Subcutaneous adipose tissue (tissue), 4 donors: ENCODE results near the gene FSTL4. TPM values are rescaled to one million over a fixed set of nuclear protein-coding genes. Genes with fewer than 3 reads are reported as not detected.

ENCODE experiments used
- total RNA-seq, 4 donors: library from RNA; depleted of rRNA; stranded (reverse); fragments of >200 nt; gene quantifications; one replicate each; pipeline ENCODE4 v1.1.0, GENCODE V29; 2016
- TF ChIP-seq, protein P1 (sequence below): fragments of 450-650 bp; IDR thresholded peaks from one replicate; pipeline ENCODE4 v1.5.1; 2016; ENCODE audit warnings: low read depth, mild to moderate bottlenecking, control low read depth, antibody characterized with exemption, moderate library complexity

FSTL4 gene
- total RNA-seq, 4 donors from 2014 or later, result not detected

DNA sequence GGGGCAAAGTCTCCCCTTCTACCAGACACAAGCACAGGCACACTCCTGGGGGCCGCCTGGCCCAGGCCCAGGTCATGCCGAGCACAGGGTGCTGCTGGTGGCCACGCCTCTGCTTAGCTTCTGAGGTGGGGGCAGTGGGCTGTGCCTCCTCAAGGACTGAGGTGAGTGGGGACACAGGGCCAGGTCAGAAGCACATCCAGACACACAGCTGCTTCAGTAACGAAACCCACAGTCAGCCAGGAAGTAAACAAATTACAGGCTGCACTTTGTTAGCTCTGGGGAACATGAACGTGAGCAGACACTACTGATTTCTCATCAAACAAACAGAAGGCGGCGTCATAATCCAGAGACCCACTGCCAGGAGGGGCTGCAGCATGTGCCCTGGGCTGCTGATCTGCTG is 368.1 kb downstream of the FSTL4 start:
- TF ChIP-seq, protein P1, sequence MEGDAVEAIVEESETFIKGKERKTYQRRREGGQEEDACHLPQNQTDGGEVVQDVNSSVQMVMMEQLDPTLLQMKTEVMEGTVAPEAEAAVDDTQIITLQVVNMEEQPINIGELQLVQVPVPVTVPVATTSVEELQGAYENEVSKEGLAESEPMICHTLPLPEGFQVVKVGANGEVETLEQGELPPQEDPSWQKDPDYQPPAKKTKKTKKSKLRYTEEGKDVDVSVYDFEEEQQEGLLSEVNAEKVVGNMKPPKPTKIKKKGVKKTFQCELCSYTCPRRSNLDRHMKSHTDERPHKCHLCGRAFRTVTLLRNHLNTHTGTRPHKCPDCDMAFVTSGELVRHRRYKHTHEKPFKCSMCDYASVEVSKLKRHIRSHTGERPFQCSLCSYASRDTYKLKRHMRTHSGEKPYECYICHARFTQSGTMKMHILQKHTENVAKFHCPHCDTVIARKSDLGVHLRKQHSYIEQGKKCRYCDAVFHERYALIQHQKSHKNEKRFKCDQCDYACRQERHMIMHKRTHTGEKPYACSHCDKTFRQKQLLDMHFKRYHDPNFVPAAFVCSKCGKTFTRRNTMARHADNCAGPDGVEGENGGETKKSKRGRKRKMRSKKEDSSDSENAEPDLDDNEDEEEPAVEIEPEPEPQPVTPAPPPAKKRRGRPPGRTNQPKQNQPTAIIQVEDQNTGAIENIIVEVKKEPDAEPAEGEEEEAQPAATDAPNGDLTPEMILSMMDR, result no peak

DNA sequence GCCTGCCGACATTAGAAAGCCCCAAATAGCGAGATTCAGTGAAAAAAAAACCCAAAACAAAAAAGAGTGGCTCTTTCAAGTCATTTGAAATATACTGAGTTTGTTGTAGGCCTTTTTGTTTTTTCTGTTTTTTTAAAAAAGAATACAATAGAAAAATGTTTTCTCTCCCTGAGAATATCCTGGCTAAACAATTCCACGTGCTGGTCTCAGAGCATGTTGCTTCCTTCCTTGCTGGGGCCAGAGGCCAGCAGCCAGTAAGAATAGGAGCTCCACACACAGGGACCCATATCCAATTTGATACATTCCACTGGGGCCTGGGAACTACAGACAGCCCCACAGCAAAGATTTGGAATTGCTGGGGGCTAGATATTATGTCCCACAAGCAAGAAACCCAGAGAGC is 369.1 kb downstream of the FSTL4 start:
- TF ChIP-seq, protein P1, result no peak

DNA sequence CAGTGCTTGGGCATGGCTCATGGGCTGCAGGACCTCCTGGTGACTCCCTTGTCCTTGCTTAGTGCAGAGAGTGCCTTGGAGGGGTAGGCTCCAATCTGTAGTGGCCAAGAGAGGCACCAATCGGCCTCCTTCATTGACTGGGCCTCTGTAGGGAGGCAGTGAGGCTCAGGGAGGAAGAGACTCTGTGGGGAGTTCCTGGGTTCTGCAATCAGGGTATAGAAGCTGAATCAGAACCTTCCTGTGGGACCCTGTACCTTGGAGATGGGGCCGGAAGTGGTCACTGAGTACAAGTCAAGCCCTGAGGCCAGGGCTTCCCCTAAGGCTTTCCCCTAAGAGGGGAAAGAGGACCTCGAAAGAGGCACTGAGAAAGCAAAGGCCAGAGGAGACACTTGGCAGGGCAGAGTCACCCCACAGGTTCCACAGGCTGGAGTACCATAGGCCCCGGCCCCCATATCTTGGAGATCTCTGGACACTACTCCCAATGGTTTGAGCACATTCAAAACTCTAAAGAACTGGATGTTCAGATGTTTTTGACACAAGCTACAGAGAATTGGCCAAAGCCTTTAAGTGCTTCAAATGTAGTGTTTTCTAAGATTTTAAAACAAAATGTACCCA is 370.0 kb downstream of the FSTL4 start:
- TF ChIP-seq, protein P1, result no peak

DNA sequence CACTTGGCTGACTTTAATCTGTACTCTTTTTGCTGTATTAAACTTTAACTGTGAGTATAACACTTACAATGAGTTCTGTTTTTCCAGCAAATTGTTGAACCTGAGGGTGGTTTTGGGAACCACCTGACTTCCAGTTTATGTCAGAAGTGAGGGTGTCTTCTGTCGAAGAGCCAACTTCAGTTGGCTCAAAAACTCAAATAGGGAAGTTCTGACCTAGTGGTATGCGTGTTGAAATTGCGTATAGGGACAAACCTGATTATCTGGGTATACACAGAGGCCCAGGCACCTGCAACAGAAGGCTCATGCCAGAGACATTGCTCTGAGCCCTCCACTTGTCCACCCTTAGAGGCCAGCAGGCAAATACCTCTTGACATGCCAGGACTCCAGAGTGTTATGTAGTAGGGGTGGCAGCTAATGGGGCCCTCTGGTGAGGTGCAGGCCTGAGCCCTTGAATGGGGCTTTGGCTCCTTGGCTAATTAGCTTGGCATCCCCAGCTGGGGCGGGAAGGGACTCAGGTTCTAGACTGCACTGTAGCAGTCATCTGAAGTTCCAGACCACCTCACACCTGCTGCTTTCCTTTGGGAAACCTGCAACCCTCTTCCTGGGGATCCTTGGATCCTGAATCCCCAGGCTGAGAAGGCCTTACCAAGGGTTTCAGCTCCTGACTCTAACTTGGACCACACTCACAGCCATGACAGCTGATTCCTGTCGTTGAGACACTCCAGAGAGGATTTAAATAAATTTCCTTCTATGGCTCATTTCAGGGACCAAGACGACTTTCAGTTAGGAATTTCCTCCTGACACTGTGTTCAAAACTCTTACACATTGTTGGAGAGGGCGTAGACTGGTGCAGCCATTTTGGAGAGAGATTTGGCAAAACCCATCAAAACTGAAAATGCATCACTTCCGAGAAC is 370.9 kb downstream of the FSTL4 start:
- TF ChIP-seq, protein P1, result no peak

DNA sequence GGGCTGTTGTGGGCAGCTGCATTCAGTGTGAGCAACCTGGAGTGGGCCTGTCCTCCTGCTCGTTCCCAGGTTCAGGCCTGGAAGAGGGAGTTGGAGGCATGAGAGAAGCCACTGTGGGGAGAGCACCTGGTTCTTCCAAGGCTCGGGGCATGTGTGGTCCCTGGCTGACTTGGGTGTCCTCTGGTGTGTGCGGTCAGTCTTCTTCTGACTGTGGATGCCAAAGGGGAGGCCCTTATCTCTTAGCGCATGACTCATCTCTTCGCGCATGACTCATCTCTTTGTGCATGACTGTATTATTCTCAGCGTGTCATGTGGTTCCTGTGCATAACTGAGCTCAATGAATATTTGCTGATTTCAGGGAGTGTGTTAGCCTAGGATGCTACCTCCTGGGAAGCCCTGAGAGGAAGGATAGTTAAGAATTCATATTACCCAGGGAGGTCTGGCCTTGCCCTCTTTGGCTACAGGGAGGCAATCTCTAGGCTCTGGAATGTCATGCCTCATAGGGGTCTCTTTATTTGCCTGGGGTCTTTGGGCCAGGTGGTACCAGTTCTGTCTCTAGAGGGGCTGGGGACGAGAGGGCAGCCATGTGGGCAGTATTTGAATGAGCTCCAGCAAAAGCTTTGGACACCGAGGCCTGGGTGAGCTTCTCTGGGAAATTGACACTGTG is 371.8 kb downstream of the FSTL4 start:
- TF ChIP-seq, protein P1, result no peak

DNA sequence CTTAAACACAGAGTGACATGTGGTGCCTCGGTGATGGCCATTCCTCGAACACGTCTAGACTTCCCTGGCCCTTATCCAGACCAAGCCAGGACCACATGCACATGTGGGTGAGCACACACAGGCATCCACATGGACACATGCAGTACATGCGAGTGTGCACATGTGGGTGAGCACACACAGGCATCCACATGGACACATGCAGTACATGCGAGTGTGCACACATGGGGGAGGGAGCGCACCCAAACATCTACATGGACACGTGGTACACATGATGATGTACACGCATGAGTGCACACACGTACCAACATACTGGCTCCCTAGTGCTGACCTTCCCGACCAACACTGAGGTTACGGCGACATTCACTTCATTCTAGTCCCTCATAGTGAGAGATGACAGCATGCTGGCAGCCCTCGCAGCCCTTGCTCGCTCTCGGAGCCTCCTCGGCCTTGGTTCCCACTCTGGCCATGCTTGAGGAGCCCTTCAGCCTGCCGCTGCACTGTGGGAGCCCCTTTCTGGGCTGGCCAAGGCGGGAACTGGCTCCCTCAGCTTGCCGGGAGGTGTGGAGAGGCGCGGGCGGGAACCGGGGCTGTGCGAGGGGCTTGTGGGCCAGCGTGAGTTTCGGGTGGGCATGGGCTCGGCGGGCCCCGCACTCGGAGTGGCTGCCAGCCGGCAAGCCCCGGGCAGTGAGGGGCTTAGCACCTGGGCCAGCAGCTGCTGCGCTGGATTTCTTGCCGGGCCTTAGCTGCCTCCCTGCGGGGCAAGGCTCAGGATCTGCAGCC is 373.7 kb downstream of the FSTL4 start:
- TF ChIP-seq, protein P1, result no peak
